COLO668 (cell line): ENCODE data around the gene PSMD9.
"Not testable (repeated sequence)": the region's sequence is repeated elsewhere in the genome, so short reads cannot be mapped to it uniquely, and the experiment has no call there.

Experiments used
- DNase-seq: peaks from one replicate; lab custom pipeline; 2025; ENCODE audit not compliant: unreplicated experiment; lab: John Stamatoyannopoulos, UW

The PSMD9 gene

DNA sequence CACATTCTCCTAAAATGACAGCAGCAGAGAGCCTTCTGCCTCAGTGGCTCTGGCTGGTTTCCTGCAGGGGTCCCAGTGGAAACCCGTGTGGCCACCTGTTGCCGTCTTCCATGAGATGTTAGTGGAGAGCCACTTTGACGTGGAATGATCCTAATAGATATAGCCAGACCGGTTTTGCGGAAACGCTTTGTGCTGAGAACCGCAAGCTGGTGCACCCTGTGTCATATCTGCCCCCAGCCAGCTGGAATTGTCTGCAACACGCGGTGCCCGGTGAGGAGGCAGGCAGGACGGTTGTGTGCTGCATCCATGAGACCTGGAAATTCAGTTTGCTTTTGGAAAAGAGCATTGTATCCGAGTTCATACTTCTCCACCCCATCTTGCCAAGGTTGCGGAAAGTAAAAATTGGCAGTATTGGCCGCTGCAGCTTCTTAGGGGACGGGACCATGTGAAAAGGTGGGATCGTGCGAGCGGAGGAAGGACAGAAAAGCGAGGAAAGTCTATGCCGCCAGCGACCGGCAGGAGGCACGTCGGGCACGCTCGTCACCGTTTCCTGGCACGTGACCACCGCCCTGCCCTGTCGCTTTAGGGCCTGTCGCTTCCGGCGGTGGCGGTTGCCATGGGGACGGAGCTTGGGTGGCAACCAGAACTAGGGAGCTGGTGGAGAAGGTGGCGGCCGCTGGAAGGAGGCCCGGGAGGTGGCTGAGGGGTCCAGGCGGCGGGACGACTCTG, 29.5 kb downstream of the PSMD9 start, which contains the start of gene CFAP251:
Gene CFAP251, plus strand, starts transcription at position 643 of the 729 bp plus-strand sequence. CDS start 2,714 bp downstream, outside the sequence.
- peak; percentile 99 for DNase-seq

DNA sequence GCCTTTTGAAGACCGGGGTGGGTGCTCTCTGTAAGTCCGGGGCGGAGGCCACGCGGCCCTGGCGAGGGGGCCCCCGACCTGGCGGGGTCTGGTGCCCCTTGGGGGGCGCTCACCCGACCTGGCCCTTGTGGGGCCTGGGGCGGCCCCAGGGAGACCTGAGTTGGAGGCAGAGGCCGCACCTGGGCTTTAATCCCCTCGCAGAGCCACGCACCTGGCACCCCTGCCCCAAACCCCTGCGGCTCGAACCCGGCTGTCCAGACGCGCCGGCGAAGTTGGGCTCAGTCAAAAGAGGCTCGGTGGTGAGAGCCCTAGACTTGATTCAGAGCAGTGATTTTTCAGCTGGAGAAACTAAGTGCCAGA, 30.1 kb downstream of the PSMD9 start:
- DNase-seq: no peak

DNA sequence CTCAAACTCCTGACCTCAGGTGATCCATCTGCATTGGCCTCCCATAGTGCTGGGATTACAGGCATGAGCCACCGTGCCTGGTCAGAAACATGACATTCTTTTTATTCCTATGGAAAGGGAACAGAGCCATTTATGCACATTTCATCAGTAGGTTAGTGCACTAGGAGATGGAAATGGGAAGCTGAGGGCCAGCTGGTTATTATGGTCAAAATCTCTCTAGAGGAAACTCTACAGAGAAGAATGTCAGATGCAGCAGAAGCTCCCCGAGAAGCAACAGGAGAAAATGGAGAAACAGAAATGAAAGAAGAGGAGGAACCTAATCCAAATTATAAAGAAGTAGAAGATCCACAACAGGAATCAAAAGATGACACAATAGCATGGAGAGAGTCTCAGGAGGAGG, 32.5 kb downstream of the PSMD9 start:
- DNase-seq: no peak

DNA sequence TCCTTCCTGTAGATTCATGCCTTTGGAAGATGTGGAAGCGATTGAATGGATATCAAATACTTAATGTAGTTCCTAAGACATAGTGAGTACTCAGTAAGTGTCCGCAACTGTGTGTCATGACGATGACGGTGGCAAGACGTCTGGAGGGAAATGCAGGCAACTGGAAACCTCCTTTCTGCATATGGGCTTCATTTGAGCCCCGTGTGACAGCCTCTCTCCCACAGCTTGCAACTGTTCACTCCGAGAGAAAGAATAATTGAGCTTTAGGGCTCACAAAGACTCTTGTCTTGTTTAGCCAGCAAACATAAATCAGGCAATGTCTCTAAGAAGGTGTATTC, 36.7 kb downstream of the PSMD9 start:
- DNase-seq: no peak

DNA sequence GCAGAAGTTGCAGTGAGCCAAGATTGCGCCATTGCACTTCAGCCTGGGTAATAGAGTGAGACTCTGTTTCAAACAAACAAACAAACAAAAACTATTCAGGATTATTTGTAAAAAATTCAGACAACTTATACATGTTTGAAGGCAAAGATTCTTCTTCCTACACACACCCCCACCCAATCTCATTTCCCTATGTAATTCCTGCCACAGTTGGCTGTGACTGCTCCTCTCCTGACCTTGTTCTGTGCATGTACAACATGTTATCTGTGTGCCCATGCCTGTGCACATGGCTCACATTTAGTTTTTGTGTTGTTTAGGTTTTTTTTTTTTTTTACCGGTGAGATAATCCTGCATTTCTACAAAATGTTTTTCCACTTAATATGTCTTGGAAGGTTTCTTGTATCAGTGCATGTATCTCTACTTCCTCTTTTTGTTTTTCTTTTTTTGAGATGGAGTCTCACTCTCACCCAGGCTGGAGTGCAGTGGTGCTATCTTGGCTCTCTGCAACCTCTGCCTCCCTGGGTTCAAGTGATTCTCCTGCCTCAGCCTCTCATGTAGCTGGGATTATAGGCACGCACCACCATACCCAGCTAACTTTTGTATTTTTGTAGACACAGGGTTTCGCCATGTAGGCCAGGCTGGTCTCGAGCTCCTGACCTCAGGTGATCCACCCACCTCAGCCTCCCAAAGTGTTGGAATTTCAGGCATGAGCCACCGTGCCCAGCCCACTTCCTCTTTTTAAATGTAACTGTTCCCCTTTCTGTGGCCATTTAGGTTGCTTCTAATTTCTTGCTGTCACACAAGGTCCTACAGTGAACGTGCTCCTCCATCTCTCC, 38.5 kb downstream of the PSMD9 start:
- DNase-seq: no peak

DNA sequence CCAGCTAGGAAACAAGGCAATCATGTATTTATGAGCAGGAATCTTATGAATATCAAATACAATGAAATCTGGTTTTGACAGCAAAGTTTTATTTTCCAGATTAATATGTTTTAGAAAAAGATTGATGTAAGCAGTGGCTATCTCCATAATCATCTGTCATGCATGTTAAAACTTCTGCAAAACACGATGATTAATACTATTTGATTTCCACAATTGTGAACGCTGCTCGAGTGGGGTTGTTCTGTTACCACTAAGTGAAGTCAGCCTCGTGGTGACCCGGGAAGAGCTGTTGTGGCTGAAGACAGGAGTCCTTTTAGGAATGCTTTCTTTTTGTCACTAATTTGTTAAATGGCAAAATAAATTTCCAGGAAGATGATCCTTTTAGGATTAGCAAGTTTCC, 39.2 kb downstream of the PSMD9 start:
- DNase-seq: no peak

DNA sequence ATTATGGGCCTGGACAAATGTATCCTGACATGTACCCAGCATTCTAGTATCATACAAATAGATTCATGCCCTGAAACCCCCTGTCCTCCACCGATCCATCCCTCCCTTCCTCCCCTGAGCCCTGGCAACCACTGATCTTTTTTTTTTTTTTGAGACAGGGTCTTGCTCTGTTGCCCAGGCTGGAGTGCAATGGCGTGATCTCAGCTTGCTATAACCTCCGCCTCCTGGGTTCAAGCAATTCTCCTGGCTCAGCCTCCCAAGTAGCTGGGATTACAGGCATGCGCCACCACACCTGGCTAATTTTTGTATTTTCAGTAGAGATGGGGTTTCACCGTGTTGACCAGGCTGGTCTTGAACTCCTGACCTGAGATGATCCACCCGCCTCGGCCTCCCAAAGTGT, 41.0 kb downstream of the PSMD9 start:
- DNase-seq: not testable (repeated sequence)

DNA sequence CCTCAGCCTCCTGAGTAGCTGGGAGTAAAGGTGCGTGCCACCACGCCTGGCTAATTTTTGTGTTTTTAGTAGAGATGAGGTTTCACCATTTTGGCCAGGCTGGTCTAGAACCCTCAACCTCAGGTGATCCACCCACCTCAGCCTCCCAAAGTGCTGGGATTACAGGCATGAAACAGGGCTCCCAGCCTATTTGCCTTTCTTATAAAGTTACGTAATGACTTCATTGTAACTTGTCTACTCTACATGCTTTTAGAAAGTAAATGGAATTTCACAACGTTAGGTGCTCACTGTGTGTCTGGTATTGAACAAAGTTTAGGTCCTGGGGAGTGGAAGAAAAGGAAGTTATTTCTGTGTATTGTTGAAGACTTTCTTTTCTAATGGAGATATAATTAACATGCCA, 42.3 kb downstream of the PSMD9 start:
- no peak for DNase-seq

DNA sequence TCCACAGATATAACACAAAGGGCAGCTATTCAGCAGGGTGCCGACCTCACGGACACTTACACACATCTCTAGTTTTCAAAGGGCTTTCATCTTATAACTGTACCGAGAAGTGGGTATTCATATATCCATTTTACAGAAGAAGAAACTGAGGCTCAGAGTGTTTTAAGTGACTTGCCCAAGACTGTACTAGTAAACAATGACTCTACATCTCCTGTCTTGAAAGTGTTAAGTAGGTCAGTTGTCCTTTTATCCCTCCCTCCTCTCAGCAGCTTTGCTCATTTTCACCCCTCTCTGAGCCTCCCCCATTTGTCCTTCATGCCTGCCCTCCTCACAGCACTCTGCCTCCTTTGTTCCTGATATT, 43.6 kb downstream of the PSMD9 start:
- DNase-seq: no peak

DNA sequence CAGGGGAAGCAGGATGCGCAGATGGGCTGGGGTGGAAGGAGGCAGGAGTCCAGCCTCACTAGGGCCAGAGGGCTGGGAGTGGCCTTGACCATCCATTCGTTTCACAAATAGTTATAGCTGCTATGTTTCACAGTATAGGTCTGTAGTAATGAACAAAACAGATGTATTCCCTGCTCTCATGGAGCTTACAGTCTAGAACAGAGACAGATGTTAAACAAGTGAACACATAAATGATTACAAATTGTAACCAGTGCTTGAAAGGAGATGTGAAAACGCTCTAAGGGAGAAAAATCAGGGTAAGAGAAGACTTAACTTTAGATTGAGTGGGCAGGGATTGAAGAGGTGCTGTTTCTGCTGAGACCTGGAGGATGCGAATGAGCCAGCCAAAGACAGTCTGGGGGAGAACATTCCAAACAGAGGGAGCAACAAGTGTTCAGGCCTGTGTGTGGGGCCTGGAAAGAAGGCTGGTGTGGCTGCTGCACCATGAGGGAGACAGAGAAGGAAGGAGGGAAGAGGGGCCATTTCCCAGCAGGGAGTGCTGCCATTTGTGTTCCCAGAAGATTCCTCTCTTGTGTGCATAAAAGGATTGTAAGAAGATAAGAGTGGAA, 44.4 kb downstream of the PSMD9 start:
- DNase-seq: no peak

DNA sequence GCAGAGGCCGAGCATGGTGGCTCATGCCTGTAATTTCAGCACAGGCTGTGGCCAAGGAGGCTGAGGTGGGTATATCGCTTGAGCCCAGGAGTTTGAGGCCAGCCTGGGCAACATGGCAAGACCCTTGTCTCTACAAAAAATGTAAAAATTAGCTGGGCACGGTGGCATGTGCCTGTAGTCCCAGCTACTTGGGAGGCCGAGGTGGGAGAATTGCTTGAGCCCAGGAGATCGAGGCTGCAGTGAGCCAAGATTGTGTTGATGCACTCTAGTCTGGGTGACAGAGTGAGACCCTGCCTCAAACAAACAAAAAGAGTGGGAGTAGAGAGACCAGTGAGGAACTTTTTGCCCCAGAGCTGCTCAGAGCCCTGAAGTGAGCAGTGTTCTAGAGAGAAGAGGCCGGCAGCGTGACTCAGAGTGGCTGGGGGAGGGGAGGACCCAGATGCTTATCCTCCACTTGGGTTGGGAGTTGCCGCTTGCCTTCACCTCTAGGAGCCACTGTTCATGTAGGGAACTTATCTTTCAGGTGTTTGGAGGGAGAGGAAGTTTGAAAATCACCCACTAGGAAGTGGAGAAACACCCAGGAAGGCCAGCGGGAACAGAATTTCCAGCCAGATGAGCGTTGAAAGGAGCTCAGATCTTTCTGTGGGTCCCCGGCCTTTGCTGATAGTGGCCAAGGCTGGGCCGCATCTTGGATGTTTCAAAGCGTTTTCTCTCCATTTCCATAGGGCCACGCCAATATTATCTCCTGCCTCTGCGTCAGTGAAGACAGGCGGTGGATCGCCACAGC, 45.1 kb downstream of the PSMD9 start:
- DNase-seq: no peak

DNA sequence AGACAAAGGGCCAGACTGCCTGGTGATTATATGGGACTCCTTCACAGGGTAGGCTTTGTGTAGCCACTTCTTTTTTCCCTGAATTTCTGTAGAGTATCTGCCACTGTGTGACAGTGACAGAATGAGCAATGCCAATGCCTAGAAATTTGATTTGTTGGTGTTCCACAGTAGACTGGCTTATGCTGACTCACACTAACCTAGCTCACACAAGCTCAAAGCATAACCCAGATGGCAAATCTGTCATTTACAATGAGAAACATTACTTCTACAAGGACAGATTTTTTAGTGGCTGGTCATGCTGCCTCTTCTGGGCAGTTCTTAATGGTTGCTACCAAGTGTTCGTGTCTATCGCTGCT, 45.7 kb downstream of the PSMD9 start:
- DNase-seq: no peak

DNA sequence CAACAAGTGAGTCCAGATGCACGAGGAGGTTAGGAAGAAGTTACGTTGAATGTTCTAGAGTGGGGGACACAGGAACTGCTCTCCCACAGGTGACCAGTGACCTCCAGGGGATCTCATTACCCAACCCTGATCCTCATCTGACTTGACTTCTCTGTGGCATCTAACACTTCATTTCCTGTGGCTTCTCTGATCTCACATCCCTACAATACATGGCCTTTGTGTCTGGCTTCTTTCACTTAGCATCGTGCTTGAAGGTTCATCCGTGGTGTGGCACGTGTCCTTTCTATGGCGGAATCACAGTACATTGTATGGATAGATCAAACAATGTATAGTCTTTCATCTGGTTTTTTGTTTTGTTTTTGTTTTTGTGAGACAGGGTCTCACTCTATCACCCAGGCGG, 49.1 kb downstream of the PSMD9 start:
- DNase-seq: no peak

DNA sequence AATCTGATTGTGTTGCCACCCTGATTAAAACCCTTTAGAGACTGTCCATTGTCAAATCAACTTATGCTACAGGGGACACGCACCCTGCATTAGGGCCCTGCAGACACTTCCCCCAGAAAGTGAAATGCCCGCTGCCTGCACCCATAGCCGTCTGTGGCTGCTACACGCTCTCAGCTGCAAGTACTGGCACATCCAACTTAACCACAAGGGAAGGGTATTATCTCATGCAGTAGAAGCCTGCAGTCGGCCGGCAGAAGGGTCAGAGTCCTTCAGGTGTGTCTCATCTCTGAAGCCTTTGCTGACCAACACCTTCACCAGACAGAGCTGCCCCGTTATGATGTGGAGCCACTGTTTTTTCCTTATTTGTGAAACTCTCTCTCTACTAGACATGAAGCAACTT, 50.6 kb downstream of the PSMD9 start:
- DNase-seq: no peak

DNA sequence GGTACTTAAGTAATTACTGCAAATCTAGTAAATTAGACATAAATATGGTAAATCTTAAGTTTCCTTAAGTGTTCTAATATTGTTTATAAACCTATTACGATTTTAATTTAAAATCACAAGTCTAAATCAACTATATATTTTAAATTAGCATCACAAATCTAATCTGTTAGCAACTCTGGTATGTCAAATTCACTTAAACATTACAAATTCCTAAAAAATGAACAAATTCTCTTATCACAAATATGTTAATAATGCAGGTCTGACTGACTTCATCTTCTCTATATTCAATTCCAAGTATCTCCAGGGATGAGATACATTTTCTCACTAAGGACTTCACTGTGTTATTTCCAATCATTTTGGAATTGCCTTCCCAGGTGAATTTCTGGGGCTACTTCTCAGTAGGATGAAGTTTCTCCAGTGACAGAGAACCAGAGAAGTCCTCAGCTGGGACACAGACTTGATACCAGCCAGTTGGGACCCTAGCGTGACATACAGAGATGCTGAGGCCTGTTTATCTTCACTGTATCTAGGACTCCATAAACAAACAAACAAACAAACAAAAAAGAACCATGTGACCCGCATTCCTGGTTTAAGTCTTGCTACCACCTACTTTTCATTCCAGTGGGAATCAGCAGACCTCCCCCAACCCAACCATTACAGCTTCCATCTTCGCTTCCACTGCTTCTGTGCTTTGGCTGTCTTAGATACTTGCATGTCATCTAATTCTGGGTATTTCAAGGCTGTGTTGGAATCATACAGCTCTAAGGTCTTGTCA, 51.6 kb downstream of the PSMD9 start:
- no peak for DNase-seq

DNA sequence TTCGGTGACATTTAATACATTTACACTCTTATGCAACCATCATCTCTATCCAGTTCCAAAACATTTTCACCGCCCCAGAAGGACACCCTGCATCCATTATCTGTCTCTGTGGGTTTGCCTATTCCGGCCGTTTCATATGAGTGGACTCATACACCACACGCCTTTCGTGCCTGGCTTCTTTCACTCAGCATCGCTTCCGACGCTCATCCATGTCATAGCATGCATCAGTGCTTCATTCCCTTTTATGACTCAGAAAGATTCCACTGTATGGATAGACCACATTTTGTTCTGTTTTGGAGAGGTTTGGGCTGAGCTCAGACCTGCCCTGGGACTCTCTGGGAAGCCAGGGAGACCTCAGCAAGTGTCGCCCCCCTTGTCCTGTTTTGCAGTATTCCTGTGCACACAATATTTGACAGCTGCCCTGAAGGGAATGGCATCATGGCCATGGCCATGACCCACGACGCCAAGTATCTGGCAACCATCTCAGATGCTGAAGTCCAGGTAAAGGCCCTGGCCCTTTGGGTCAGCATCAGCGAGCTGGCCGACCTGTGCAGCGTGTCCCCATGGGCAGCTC, 53.6 kb downstream of the PSMD9 start:
- DNase-seq: no peak

DNA sequence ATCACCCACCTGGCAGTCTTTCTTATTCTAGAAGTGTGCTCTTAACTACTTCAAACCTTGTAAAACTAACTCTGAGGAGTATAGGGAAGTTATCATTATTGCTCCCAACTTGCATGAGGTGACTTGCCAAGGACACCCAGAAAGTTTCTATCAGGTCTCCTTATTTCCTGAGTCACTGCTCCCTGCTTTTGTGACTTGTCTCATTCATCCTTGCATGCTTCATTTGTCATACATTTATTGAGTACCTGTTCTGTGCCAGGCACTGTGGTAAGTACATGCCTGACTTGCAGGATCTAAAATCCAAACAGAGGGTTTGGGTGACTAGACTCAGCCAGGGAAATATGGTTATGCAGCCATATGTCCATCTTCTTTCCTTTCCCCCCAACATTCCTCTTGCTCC, 55.3 kb downstream of the PSMD9 start:
- DNase-seq: no peak

DNA sequence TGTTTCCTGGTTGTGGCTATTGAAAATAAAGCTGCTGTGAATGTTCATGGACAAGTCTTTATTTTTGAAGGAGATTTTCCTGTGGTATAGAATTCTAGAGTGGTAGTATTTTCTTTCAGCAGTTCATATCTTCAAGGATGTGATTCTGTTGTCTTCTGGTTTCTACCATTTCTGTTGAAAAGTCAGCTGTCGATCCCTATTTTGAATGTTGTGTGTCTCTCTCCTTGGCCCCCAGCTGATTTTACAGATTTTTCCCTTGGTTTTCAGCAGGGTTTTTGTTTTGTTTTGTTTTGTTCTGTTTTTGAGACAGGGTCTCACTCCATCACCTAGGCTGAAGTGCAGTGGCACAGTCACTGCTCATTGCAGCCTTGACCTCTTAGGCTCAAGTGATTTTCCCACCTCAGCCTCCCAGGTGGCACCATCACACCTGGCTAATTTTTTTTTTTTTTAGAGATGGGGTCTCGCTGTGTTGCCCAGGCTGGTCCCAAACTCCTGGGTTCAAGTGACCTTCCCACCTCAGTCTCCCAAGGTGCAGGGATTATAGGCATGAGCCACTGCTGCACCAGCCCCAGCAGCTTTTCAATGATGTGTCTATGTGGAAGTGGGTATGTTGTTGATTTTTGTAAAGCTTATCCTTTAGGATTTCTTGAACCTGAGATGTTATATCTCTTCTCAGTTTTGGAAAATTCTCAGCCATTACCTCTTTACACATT, 57.9 kb downstream of the PSMD9 start:
- no peak for DNase-seq

DNA sequence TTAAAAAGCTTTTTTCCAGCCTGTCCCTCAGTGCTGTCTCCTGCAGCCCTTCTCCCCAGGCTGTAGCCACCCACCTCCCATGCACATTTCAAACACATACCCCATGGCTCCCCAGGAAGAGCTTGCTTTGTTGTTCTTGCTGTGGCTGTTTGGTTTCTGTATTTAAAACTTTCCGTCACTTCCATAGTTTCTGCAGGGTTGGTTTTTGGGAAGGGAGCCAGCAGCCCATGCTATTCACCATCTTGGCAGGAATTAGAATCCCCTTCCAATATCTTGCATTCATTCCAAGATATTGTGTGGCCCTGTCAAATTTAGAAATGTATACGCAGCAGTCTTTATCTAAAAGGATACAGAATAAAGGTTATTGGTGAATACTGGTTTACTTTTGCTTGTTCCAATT, 59.4 kb downstream of the PSMD9 start:
- no peak for DNase-seq
